ENCODE results near the gene SYNE3. TPM values are rescaled to one million over a fixed set of nuclear protein-coding genes. Genes with fewer than 3 reads are reported as not detected.

The SYNE3 gene
- total and polyA plus RNA-seq, 12 donors: 1.8 to 24.8 (median 10.8) TPM

DNA sequence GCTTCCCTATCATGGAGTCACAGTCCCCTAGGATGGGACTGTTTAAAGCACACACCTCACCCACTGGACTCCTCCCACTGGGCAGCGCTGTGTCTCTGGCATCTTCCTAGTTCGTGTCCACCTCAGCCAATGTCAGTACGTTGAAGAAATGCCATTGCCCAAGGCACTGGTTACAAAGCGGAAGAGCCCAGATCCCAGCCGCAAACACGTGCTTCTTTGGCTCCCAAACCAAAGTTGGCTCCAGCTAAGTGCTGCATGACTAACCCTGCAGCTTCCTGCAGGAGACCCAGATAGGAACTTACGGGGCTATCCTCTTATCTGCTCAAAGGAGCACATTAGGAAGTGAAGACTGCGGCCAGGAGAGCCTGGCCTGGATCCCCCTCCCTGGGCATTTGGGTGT, 9.3 kb downstream of the SYNE3 start:
- Histone ChIP-seq H3K9me3 (replicated peaks in 1 of 3) (no peaks in the 10 kb centered on the region), H3K27me3 (no peaks in the 10 kb centered on the region), H3K4me3 (no peak overlapping the region), H3K4me1 (replicated peaks in 1 of 2) (peaks cover 24 to 66% of the 10 kb centered on the region in 2 donors), H3K36me3 (replicated peaks in 1 of 2) (no peaks in the 10 kb centered on the region), H3K27ac (peak overlapping the region; percentile 56 to 90 (median 77))
- intact Hi-C loops (cut with DNase I): no loop called here
- TF ChIP-seq POLR2A (IDR thresholded peaks at IDR 0.05): peak in 1 of 2 donors; percentile 53
- TF ChIP-seq, protein P1, sequence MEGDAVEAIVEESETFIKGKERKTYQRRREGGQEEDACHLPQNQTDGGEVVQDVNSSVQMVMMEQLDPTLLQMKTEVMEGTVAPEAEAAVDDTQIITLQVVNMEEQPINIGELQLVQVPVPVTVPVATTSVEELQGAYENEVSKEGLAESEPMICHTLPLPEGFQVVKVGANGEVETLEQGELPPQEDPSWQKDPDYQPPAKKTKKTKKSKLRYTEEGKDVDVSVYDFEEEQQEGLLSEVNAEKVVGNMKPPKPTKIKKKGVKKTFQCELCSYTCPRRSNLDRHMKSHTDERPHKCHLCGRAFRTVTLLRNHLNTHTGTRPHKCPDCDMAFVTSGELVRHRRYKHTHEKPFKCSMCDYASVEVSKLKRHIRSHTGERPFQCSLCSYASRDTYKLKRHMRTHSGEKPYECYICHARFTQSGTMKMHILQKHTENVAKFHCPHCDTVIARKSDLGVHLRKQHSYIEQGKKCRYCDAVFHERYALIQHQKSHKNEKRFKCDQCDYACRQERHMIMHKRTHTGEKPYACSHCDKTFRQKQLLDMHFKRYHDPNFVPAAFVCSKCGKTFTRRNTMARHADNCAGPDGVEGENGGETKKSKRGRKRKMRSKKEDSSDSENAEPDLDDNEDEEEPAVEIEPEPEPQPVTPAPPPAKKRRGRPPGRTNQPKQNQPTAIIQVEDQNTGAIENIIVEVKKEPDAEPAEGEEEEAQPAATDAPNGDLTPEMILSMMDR (IDR thresholded peaks at IDR 0.05): peak in 1 of 6 experiments; percentile 15
- DNase-seq: peak; percentile 76 to 93 (median 91)
- 7 to 14% (median 10%) methylated on average over 3 to 8 of the region's 8 CpGs for WGBS, 4 donors

DNA sequence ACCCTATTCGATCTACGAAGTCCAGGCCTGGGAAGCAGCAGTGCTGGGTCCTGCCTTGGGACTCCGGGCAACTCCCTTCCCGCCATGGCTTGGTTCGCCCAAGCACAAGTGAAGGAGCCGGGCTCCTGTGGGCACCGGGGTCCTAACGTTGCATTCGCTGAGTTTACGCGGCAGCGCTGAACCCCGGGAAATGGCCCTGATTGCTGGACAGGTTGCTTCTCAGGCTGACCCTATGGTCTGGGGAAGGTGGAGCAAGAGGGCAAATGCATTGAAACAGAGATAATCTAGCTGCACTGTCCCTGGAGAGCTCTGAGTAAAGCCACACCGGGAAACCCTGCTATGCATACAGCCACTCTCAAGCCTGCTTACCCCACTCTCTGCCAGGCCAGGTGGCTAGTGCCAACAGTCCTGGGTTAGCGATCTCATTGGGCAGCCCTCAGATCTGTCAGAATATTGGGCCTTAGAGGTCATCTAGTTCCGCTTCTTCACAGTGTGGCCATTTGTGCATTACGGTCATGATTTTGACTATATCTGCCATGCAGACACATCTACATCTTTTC, 11.3 kb downstream of the SYNE3 start:
- no peaks in the 10 kb centered on the region for H3K36me3 ChIP-seq (replicated peaks in 1 of 2)
- peak overlapping the region in 1 of 5 donors; percentile 14 for H3K27ac ChIP-seq
- no peaks in the 10 kb centered on the region for H3K9me3 ChIP-seq (replicated peaks in 1 of 3)
- intact Hi-C loops (cut with DNase I): no loop called here
- TF ChIP-seq POLR2A (IDR thresholded peaks at IDR 0.05): no peak
- TF ChIP-seq, protein P1 (IDR thresholded peaks at IDR 0.05): no peak
- WGBS, 4 donors: 88 to 97% (median 93%) methylated on average over 9 to 17 of the region's 17 CpGs
- H3K4me3 ChIP-seq: no peak overlapping the region
- H3K27me3 ChIP-seq: no peaks in the 10 kb centered on the region
- peaks cover 34 to 72% of the 10 kb centered on the region in 2 donors for H3K4me1 ChIP-seq (replicated peaks in 1 of 2)
- peak in 1 of 7 donors; percentile 11 for DNase-seq

DNA sequence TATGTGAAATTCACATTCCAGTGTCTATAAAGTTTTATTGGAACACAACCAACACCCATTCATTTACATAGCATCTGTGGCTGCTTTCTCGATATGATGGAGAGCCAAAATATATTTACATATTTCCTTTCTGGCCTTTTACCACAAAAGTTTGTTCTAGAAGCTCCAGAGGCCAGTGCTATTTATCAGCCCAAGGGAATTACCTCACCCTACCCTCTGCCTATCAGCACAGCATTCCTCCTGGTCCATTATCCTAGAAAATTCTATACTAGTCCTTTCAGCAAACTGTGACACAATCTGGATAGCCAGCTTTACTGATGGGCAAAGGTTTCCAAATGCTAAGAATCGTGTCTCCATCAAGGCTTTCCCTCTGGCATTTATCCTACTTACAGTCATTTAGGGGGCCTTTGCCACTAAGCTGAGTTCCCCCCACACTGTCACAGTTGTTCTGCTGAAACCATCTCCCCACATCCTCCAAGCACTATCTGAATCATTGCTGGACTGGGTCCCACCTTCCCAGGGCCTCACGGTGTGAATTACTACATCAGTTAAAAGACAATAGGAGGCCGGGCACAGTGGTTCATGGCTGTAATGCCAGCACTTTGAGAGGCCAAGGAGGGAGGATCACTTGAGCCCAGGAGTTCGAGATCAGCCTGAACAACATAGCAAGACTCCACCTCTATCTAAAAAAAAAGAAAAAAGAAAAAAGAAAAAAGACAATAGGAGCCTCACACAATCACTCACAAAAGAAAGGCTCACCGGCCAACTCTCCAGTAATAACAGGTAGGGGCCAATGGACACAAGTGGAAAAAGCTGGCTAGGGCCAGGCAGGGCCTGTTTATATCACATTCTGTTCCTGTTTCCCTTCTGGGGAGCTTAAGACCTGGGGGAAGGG, 12.1 kb downstream of the SYNE3 start:
- Histone ChIP-seq H3K9me3 (replicated peaks in 1 of 3) (no peaks in the 10 kb centered on the region), H3K36me3 (replicated peaks in 1 of 2) (no peaks in the 10 kb centered on the region), H3K27ac (peak overlapping the region in 2 of 5 donors; percentile 14 to 33), H3K4me3 (no peak overlapping the region), H3K27me3 (no peaks in the 10 kb centered on the region), H3K4me1 (replicated peaks in 1 of 2) (peaks cover 29 to 69% of the 10 kb centered on the region in 2 donors)
- intact Hi-C loops (cut with DNase I): no loop called here
- no peak for TF ChIP-seq POLR2A (IDR thresholded peaks at IDR 0.05)
- TF ChIP-seq, protein P1 (IDR thresholded peaks at IDR 0.05): no peak
- DNase-seq: no peak
- WGBS, 4 donors: 59 to 67% (median 67%) methylated on average over 6 of the region's 6 CpGs

DNA sequence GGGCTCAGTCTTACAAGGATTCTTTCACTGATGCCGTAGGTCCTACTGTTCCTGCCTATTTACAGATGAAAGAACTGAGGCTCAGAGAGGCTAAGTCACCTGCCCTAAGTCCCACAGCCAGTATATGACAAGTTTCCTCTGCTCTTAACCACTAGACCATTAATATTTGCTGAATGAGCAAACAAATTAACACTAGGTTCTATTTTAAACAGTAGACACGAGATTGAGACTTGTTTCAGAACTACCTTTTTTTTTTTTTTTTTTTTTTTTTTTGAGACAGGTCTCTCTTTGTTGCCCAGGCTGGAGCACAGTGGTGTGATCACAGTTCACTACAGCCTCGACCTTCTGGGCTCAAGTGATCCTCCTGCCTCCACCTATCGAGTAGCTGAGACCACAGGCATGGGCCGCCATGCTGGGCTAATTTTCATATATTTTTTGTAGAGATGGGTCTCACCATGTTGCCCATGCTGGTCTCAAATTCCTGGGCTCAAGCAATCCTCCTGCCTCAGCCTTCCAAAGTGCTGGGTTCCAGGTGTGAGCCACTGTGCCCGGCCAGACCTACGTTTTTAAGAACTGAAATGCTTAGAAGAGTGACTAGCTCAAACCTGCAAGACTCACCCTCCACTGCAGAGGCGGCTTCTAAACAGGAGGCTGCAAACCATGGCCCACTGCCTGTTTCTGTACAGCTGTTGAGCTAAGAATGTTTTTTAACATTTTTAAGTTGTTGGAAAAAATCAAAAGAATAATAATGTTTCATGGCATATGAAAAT, 12.9 kb downstream of the SYNE3 start:
- H3K9me3 ChIP-seq (replicated peaks in 1 of 3): no peaks in the 10 kb centered on the region
- H3K4me3 ChIP-seq: no peak overlapping the region
- intact Hi-C loops (cut with DNase I): no loop called here
- peaks cover 26 to 64% of the 10 kb centered on the region in 2 donors for H3K4me1 ChIP-seq (replicated peaks in 1 of 2)
- H3K27me3 ChIP-seq: no peaks in the 10 kb centered on the region
- TF ChIP-seq, protein P1 (IDR thresholded peaks at IDR 0.05): no peak
- no peak for TF ChIP-seq POLR2A (IDR thresholded peaks at IDR 0.05)
- 92 to 97% (median 93%) methylated on average over 8 of the region's 8 CpGs for WGBS, 4 donors
- DNase-seq: no peak
- no peaks in the 10 kb centered on the region for H3K36me3 ChIP-seq (replicated peaks in 1 of 2)
- peak overlapping the region in 1 of 5 donors; percentile 83 for H3K27ac ChIP-seq
